Uterus (tissue), 2 donors: ENCODE measurements around the gene PPIP5K2.

Source experiments
- POLR2A ChIP-seq, 2 donors: fragments of 450-650 bp; IDR thresholded peaks; one replicate each; pipeline ENCODE4 v1.6.1; 2016; ENCODE audit warnings: antibody characterized with exemption in 2 of 2, mild to moderate bottlenecking in 1 of 2, moderate library complexity in 1 of 2
- TF ChIP-seq, protein P1 (sequence below), 4 experiments: fragments of 200-600 bp in 2 of 4; fragments of 450-650 bp in 2 of 4; sonication (generic) in 2 of 4; IDR thresholded peaks; one replicate each; pipeline ENCODE4 v1.5.1; 2016 to 2019; ENCODE audit warnings: antibody characterized with exemption in 4 of 4, mild to moderate bottlenecking in 2 of 4, moderate library complexity in 1 of 4

- TF ChIP-seq, protein P1, sequence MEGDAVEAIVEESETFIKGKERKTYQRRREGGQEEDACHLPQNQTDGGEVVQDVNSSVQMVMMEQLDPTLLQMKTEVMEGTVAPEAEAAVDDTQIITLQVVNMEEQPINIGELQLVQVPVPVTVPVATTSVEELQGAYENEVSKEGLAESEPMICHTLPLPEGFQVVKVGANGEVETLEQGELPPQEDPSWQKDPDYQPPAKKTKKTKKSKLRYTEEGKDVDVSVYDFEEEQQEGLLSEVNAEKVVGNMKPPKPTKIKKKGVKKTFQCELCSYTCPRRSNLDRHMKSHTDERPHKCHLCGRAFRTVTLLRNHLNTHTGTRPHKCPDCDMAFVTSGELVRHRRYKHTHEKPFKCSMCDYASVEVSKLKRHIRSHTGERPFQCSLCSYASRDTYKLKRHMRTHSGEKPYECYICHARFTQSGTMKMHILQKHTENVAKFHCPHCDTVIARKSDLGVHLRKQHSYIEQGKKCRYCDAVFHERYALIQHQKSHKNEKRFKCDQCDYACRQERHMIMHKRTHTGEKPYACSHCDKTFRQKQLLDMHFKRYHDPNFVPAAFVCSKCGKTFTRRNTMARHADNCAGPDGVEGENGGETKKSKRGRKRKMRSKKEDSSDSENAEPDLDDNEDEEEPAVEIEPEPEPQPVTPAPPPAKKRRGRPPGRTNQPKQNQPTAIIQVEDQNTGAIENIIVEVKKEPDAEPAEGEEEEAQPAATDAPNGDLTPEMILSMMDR (IDR thresholded peaks at IDR 0.05), result no peak
- TF ChIP-seq POLR2A (IDR thresholded peaks at IDR 0.05), result no peak
Measured at GRCh38 chr5:103218164-103218563, 98.1 kb downstream of the PPIP5K2 start.
